ENCODE data around the gene NDUFA8.

GRCh38 chr9:122204055-122204454, 44.5 kb upstream of the NDUFA8 start:
- TF ChIP-seq CTCF (conservative IDR thresholded peaks at IDR 0.05 in 1 of 2, IDR thresholded peaks at IDR 0.05 in 1 of 2; ENCODE audit: low read depth in 1 of 2, low read length in 2 of 2) (no peak), EZH2 (IDR thresholded peaks at IDR 0.05; ENCODE audit: low read length, missing control alignments) (no peak)

Data from fibroblast of lung (primary cell).